HG03460 (cell line): ENCODE data around the gene ARHGEF6.
"Not testable (repeated sequence)": the region's sequence is repeated elsewhere in the genome, so short reads cannot be mapped to it uniquely, and the experiment has no call there.

Experiments used
- ATAC-seq: cut with Tn5 transposase; IDR thresholded peaks from one replicate; pipeline ENCODE4 v1.9.1; 2021; ENCODE audit not compliant: unreplicated experiment

Gene ARHGEF6

DNA sequence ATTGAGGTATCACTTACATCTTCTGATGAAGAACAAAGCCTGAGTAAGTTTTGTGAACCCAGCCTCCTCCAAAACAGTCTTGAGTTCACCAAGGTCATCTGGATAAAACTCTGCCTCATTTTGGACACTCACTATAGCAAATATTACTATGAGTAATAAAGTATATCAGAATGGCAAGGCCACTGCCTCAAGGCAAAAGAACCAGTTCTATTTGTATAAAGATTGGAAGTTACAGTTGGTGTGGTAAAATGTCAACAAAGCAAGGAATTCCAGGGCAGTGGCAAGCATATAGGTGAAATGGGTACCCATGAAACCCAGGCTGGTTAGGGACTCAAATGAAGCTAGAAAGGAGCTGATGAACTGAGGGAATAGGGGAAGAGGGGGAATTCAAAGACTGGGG lies 2.4 kb upstream of the ARHGEF6 start:
- no peak for ATAC-seq

- ATAC-seq = no peak
Observed at GRCh38 chrX:136781180-136781797, 557 bp upstream of the ARHGEF6 start.

- ATAC-seq = no peak
Observed at GRCh38 chrX:136780241-136780640, 491 bp downstream of the ARHGEF6 start.

DNA sequence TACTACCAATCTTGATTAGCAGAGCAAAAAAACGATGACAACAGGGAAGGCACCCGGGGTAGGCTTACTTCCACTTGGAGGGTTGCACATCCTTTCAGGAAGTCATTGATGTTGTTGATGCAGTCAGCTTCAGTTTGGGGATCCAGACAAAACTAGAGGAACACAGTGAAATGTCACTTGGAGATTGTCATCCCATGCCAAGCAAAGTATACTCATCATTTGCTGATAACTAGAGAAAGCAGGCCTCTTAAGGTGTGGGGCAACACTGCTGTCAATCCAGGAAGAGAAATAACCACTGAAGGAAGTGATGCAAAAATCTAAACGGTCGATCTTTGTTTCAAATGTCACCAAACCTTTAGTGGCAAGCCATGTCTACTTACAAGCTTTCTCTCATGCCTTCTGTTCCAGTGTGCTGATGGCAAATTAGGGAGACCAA lies 1.4 kb downstream of the ARHGEF6 start:
- peak; percentile 47 for ATAC-seq

DNA sequence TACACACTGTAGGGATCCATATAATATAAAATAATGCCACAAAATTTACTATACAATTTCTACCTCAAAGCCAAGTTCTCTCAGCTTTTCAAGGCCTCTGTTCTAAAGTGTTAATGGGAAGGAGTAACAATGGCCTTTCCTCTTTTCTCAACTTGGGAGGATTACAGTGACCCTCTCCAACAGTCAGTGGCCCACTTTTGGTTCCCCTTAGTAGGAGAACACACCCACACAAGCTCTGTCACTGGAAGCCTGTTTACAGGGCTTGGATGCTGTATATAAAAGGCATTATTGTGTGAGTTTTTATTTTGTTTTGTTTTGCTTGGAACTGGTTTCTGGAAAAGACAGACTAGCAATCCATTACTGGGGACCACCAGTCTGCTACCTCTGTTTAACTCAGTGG lies 1.8 kb downstream of the ARHGEF6 start:
- no peak for ATAC-seq

GRCh38 chrX:136778020-136778419 lies 2.7 kb downstream of the ARHGEF6 start:
- no peak for ATAC-seq

- no peak for ATAC-seq
Observed at GRCh38 chrX:136773648-136774047, 7.1 kb downstream of the ARHGEF6 start.

DNA sequence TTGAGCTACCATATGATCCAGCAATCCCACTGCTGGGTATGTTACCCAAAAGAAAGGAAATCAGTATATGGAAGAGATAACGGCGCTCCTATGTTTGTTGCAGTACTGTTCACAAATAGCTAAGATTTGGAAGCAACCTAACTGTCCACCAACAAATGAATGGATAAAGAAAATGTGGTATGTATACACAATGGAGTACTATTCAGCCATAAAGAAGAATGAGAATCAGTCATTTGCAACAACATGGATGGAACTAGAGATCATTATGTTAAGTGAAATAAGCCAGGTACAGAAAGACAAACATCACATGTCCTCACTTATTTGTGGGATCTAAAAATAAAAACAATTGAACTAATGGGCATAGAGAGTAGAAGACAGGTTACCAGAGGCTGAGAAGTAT lies 8.9 kb downstream of the ARHGEF6 start:
- not testable (repeated sequence) for ATAC-seq

- ATAC-seq = peak; percentile 47
Observed at GRCh38 chrX:136768469-136769084, 12.2 kb downstream of the ARHGEF6 start.

DNA sequence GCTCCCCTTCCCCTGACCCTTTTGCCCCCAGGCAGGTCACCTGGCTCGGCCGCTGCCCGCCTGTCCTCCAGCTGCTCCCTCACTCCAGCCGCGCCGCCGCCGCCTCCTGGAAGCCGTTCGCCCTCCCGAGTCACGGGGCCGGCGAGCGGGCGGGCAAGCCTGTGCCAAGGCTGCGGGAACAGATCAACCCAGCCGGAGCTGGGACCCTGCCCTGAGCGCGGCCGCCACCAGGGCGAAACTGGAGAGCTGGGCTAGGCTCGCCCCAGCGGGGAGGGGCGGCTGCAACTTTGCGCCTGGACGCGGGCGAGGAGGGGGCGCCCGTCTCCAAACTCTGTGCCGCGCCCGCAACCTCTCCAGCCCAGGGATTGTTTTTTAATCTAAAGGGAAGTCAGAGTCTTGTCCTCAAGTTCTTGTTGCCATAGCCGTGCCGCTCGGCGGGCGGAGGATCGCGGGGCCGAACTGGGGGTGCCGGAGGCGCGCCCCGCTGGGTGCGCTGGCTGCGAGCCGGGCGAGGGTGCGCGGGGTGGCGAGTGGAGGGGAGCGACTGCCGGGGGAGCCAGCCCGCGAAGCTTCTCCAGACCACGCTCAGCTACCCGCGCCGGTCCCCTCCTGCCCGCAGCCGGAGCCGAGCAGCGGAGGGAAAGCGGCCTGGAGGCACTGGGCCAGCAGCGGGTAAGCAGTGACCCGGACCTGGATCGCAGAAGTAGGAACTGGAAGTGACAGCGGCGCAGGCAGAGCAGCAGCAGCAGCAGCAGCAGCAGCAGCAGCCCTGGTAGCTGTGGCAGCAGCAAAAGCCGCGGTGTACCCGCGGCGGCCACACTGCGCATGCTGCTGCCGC lies 13.4 kb downstream of the ARHGEF6 start:
- peak; percentile 59 for ATAC-seq

GRCh38 chrX:136766785-136767103 lies 14.0 kb downstream of the ARHGEF6 start:
- ATAC-seq = no peak

DNA sequence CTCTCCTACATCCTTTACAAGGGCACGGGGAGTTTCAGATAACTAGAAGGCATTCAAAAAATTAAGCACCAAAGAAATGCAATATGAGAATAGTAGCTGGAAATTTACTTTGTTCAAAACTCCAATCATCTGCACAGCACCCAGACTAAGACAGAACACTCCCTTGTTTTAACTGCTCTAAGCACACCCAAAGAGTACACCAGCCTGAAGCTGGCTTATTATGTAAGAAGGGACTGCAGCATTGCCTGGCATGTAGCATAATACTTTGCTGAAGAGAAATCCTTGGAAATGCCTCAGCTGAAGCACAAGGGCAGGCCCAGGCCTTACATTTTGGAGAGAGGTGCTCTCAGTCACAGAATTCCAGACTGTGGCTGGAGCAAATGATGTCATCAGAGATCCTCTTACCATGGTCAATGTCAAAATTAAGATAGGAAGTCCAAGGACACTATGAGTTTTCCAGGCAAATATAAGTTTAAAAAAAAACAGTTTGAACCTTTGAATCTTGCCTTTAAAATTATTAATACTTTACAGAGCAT lies 14.8 kb downstream of the ARHGEF6 start:
- ATAC-seq = no peak

DNA sequence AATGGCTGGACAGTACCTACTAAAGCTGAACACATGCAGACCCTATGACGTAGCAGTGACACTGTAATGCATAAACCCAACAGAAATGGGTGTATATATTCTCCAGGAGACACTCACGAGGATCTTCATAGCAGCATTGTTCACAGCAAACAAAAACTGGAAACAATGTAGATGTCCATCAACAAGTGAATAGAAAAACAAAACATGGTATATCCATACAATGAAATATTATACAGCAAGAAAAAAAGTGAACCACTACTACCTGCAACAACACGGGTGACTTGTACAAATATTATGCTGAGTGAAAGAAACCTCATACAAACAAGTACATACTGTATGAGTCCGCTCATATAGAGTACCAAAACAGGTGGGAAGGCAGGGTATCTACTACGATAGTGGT lies 16.5 kb downstream of the ARHGEF6 start:
- ATAC-seq = no peak

GRCh38 chrX:136762820-136763452 lies 17.8 kb downstream of the ARHGEF6 start:
- no peak for ATAC-seq

DNA sequence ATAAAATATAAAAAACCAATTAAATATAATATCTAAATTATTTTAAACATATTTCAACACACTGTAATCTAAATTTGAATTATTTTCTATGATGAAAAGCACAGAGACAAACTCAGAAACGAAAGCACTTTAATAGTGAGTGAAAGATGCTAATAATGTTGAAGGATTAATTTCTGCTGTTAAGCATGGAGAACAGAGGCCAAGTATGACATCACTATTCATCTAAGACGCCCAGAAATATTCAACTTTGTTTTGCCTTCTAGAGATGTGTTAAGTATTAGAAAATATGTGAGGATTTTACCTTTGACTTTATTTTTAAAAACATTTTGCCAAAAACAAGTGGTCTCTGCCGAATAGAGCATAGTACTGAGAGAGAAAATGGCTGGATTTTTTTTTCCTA lies 19.3 kb downstream of the ARHGEF6 start:
- no peak for ATAC-seq

DNA sequence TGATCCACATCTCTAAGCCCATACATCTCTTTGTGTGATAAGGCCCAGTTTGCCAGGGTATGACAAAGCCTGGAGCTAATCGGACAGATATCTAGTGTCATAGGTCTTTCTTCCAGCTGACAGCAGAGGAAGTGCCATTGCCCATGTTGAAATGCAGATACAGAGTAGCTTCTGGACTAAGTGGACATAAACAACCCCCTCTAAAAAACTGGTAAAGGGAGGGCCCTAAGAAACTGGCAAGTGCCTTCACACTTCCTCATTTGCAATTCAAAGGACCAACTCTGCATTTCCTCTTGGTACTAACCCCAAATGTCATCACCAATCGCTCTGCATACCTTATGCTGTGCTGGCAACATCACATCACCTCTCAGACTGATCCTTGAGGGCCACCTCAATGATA lies 20.8 kb downstream of the ARHGEF6 start:
- ATAC-seq = peak; percentile 88

DNA sequence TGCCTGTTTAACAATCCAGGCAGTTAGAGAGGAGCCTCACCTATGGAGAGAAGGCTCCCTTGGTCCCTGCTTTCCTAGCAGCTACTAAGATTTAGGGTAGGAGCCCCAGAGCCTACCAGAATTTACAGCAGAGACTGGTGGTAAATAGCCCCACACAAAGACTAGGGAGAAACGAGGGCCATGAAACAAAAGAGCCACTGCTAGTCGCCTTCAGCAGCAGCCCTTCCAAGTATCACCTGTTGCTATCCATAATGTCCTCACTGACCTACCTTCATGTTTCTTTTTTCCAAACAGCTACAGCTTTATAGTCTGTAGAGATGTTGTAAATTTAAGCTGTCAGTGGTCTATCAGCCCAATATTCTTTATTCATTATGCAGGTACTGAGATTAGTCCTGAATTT lies 25.3 kb downstream of the ARHGEF6 start:
- no peak for ATAC-seq

GRCh38 chrX:136754651-136755050 lies 26.1 kb downstream of the ARHGEF6 start:
- ATAC-seq = no peak

- ATAC-seq = no peak
Observed at GRCh38 chrX:136752796-136753195, 27.9 kb downstream of the ARHGEF6 start.

DNA sequence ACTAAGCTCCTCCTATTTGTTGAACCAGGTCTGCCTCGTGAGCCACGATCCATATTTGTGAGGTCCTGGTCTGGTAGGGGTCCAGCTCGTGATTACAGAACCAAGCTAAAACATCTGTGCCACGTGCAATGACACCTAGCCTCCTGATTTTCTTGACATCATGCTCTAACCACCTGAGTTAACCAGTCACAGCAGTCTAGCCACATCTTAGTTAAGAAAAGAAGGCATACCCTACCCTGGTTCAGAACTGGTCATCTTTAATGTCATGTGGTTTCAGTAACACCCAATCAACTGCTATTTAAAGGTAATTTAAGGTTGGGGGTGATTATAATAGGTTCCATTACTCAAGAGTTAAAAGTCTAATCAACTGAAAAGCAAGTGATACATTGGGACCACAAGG lies 28.4 kb downstream of the ARHGEF6 start:
- no peak for ATAC-seq

GRCh38 chrX:136750364-136750763 lies 30.4 kb downstream of the ARHGEF6 start:
- no peak for ATAC-seq
